Measurements from ENCODE around the gene SDHD. TPM values are rescaled to one million over a fixed set of nuclear protein-coding genes. Genes with fewer than 3 reads are reported as not detected.

SDHD gene
- polyA plus RNA-seq, 2 of the 4 experiments (the other 2 are of a cell fraction): 86.3 to 91.5 TPM

DNA sequence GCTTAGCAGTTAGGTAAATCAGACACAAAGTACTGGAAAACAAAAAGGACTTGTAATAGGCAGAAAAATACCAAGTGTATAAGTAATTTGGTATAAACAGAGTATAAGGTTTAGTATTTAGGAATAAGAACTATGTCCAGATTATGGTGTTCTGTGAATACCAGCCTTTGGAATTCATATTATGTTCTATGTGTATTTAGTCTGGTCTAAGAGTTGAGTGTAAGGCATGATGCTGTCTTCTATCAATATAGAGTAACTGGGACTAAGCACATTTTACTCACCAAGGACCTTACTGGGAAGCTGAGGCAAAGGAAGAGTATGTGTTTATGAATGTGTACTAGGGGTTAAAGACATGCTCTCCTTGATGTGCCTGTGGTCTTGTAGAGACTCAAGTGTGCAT, 9.5 kb downstream of the SDHD start (continued):
- no peak for TF ChIP-seq ESRRA (IDR thresholded peaks at IDR 0.05; ENCODE audit: borderline replicate concordance, low read length)
- TF ChIP-seq, protein P1, sequence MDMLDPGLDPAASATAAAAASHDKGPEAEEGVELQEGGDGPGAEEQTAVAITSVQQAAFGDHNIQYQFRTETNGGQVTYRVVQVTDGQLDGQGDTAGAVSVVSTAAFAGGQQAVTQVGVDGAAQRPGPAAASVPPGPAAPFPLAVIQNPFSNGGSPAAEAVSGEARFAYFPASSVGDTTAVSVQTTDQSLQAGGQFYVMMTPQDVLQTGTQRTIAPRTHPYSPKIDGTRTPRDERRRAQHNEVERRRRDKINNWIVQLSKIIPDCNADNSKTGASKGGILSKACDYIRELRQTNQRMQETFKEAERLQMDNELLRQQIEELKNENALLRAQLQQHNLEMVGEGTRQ (IDR thresholded peaks at IDR 0.05): no peak
- no peak for TF ChIP-seq HDAC2 (IDR thresholded peaks at IDR 0.05)
- no peak for TF ChIP-seq FOXS1 (CRISPR knock-in tag; IDR thresholded peaks at IDR 0.05)
- no peak for TF ChIP-seq CHD2 (IDR thresholded peaks at IDR 0.05; ENCODE audit: low read length, partially characterized antibody)
- TF ChIP-seq JUN (IDR thresholded peaks at IDR 0.05): no peak
- TF ChIP-seq CBX2 (IDR thresholded peaks at IDR 0.05; ENCODE audit: borderline replicate concordance, low read depth): no peak
- no peak for TF ChIP-seq ZSCAN20 (CRISPR knock-in tag; IDR thresholded peaks at IDR 0.05)
- no peak for TF ChIP-seq BHLHE40 (IDR thresholded peaks at IDR 0.05; ENCODE audit: low read depth, low read length)

GRCh38 chr11:112097734-112098528, 11.3 kb downstream of the SDHD start:
- TF ChIP-seq FOSL2 (IDR thresholded peaks at IDR 0.05) (no peak), FOSL2 (CRISPR knock-in tag; IDR thresholded peaks at IDR 0.05) (no peak), POLR2AphosphoS2 (conservative IDR thresholded peaks at IDR 0.05; ENCODE audit: low read length) (no peak), REST (IDR thresholded peaks at IDR 0.05) (no peak), ZSCAN20 (CRISPR knock-in tag; IDR thresholded peaks at IDR 0.05) (no peak), RCOR1 (IDR thresholded peaks at IDR 0.05; ENCODE audit: low read depth, low read length) (no peak), KDM1A (IDR thresholded peaks at IDR 0.05; ENCODE audit: low read depth) (no peak), TFCP2L1 (CRISPR knock-in tag; IDR thresholded peaks at IDR 0.05) (no peak), ELK1 (IDR thresholded peaks at IDR 0.05; ENCODE audit: low read depth, low read length) (no peak), HEYL (CRISPR knock-in tag; IDR thresholded peaks at IDR 0.05) (no peak), MAFK (IDR thresholded peaks at IDR 0.05; ENCODE audit: partially characterized antibody) (no peak), SREBF2 (IDR thresholded peaks at IDR 0.05) (no peak)
- TF ChIP-seq, protein P2, sequence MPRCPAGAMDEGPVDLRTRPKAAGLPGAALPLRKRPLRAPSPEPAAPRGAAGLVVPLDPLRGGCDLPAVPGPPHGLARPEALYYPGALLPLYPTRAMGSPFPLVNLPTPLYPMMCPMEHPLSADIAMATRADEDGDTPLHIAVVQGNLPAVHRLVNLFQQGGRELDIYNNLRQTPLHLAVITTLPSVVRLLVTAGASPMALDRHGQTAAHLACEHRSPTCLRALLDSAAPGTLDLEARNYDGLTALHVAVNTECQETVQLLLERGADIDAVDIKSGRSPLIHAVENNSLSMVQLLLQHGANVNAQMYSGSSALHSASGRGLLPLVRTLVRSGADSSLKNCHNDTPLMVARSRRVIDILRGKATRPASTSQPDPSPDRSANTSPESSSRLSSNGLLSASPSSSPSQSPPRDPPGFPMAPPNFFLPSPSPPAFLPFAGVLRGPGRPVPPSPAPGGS (IDR thresholded peaks at IDR 0.05): no peak
- DNase-seq (ENCODE audit: low read depth in 1 of 2, low spot score in 1 of 2) (no peak), FAIRE-seq (no peak), ATAC-seq (no peak)
- 93% methylated on average over 11 of the region's 11 CpGs for WGBS (ENCODE audit: missing lambda C conversion rate)
- CTCF ChIA-PET: interaction anchor here (0.8 to 2.0 kb wide), 3 partner anchors 15 to 78 kb away, joined by 4 to 5 read pairs (median 5); partner anchors contain the start of gene BCO2
- Histone ChIP-seq H3K27ac (no peak overlapping the region), H3K4me2 (no peak overlapping the region), H3K4me1 (no peaks in the 10 kb centered on the region), H3K9me3 (no peaks in the 10 kb centered on the region), H3K4me3 (no peak overlapping the region)
- POLR2A ChIA-PET: no interaction called here
